Esophagus squamous epithelium (tissue), 5 donors: ENCODE data around the gene PCSK6. TPM values are rescaled to one million over a fixed set of nuclear protein-coding genes. Genes with fewer than 3 reads are reported as not detected.

ENCODE experiments used
- DNase-seq: peaks from one replicate; lab custom pipeline; 2025; lab: John Stamatoyannopoulos, UW
- H3K27ac ChIP-seq, 4 donors: fragments of 200-600 bp; sonication (generic); one replicate each; pipeline ENCODE4 v1.5.1; 2016 to 2019; ENCODE audit warnings: mild to moderate bottlenecking in 1 of 4
- H3K27me3 ChIP-seq, 4 donors: fragments of 200-600 bp; sonication (generic); 1 replicate in 3 of 4; 2 replicates in 1 of 4; pipeline versions ENCODE4 v1.5.1 to v1.6.0; 2017 to 2021; ENCODE audit warnings: antibody characterized with exemption in 1 of 4
- H3K36me3 ChIP-seq, 3 donors: fragments of 200-600 bp; sonication (generic); one replicate each; pipeline ENCODE4 v1.5.1; 2016 to 2019
- H3K4me1 ChIP-seq, 3 donors: fragments of 200-600 bp; sonication (generic); one replicate each; pipeline ENCODE4 v1.5.1; 2017 to 2019
- H3K4me3 ChIP-seq, 4 donors: fragments of 200-600 bp; sonication (generic); 1 replicate in 3 of 4; 2 replicates in 1 of 4; pipeline ENCODE4 v1.5.1; 2016 to 2019; ENCODE audit warnings: mild to moderate bottlenecking in 2 of 4, moderate library complexity in 1 of 4
- H3K9me3 ChIP-seq, 3 donors: fragments of 200-600 bp; sonication (generic); one replicate each; pipeline ENCODE4 v1.5.1; 2016 to 2019
- POLR2A ChIP-seq, 4 donors: fragments of 450-650 bp; IDR thresholded peaks; one replicate each; pipeline ENCODE4 v1.6.1; 2017; ENCODE audit warnings: antibody characterized with exemption in 4 of 4, mild to moderate bottlenecking in 4 of 4, moderate library complexity in 3 of 4
- whole genome bisulfite sequencing, 2 donors: methylation state at CpG; one replicate each; pipeline ENCODE4 v1.1.5; 2018; 5-methylcytosine and 5-hydroxymethylcytosine counted together
- intact Hi-C: fragments of 100-400 bp; cut with DNase I; formaldehyde crosslinking; loops from one replicate; pipeline ENCODE4 v1.15.0; 2022
- total RNA-seq, 4 donors: library from RNA; depleted of rRNA; stranded (reverse); fragments of >200 nt; gene quantifications; one replicate each; pipeline ENCODE4 v1.1.0, GENCODE V29; 2016
- TF ChIP-seq, protein P1 (sequence below), 6 experiments: fragments of 450-650 bp in 4 of 6; fragments of 200-600 bp in 2 of 6; sonication (generic) in 2 of 6; IDR thresholded peaks; one replicate each; pipeline ENCODE4 v1.5.1; 2016 to 2019; ENCODE audit warnings: antibody characterized with exemption in 6 of 6, mild to moderate bottlenecking in 4 of 6, moderate library complexity in 4 of 6
- donor health status: DM: yes; HTN: yes; CAD: no.

PCSK6 gene
- total RNA-seq, 4 donors from 2014 or later, result 5.1 to 13.8 (median 9.2) TPM

- intact Hi-C loops, result loop anchor here (10.0 kb wide), 1 partner anchor 192 kb away; no protein-coding TSS in a partner anchor
These were observed 7.5 kb upstream of the PCSK6 start for GRCh38 chr15:101497017-101497416.

DNA sequence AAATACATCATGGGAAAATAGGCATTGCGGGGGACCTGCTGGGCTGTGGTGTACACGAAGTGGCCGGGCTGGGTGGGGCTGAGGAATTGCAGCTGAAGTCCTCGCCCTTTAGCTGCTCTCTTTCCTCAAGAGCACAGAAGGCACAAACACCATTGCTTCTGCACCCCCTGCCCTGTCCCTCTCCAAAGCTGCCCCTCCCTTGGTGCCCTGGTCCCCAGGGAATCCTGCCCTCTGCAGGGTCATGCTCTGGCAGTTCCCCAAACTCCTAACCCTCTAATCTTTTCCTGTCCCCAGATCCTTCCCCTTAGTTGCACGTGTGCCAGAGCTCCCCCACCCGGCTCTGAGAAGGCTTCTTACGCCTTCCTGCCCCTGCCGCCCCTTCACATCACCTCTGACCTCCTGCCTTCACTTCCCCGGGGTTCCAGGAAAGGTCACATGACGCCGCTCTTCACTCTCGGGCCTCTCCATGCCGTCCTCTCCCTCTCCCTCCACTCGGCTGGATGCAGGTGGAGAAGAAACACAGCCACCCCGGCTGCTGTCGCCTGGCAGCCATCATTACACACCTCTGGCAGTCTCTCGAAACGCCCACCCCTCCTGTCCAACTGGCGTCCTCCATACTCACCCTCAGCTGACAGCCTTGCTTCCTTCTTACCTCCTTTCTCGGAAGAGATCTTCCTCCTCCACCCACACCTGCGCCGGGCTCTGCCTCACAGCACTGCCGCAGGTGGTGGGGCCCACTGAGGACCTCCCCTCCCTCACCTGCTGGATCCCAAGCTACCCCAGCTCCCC is 6.9 kb upstream of the PCSK6 start:
- Histone ChIP-seq H3K27me3 (peaks cover 0 to 59% (median 1%) of the 10 kb centered on the region in 4 donors), H3K27ac (no peak overlapping the region), H3K36me3 (no peaks in the 10 kb centered on the region), H3K4me3 (no peak overlapping the region), H3K4me1 (peaks cover 5 to 56% (median 9%) of the 10 kb centered on the region in 3 donors), H3K9me3 (no peaks in the 10 kb centered on the region)
- WGBS, 2 donors, result 23 to 31% methylated on average over 19 to 21 of the region's 23 CpGs
- DNase-seq, result no peak
- TF ChIP-seq, protein P1, sequence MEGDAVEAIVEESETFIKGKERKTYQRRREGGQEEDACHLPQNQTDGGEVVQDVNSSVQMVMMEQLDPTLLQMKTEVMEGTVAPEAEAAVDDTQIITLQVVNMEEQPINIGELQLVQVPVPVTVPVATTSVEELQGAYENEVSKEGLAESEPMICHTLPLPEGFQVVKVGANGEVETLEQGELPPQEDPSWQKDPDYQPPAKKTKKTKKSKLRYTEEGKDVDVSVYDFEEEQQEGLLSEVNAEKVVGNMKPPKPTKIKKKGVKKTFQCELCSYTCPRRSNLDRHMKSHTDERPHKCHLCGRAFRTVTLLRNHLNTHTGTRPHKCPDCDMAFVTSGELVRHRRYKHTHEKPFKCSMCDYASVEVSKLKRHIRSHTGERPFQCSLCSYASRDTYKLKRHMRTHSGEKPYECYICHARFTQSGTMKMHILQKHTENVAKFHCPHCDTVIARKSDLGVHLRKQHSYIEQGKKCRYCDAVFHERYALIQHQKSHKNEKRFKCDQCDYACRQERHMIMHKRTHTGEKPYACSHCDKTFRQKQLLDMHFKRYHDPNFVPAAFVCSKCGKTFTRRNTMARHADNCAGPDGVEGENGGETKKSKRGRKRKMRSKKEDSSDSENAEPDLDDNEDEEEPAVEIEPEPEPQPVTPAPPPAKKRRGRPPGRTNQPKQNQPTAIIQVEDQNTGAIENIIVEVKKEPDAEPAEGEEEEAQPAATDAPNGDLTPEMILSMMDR (IDR thresholded peaks at IDR 0.05), result no peak
- no peak for TF ChIP-seq POLR2A (IDR thresholded peaks at IDR 0.05)
- intact Hi-C loops, result loop anchor here (10.0 kb wide), 1 partner anchor 192 kb away; no protein-coding TSS in a partner anchor

More at GRCh38 chr15:101497017-101497416, 7.5 kb upstream of the PCSK6 start:
- DNase-seq, result no peak
- H3K36me3 ChIP-seq, result no peaks in the 10 kb centered on the region
- WGBS, 2 donors, result 72 to 81% methylated on average over 13 of the region's 13 CpGs
- no peak overlapping the region for H3K27ac ChIP-seq
- H3K4me3 ChIP-seq, result no peak overlapping the region
- H3K9me3 ChIP-seq, result no peaks in the 10 kb centered on the region
- H3K27me3 ChIP-seq, result peaks cover 0 to 61% (median 1%) of the 10 kb centered on the region in 4 donors
- TF ChIP-seq, protein P1 (IDR thresholded peaks at IDR 0.05), result no peak
- no peak for TF ChIP-seq POLR2A (IDR thresholded peaks at IDR 0.05)
- peaks cover 5 to 59% (median 12%) of the 10 kb centered on the region in 3 donors for H3K4me1 ChIP-seq

- intact Hi-C loops, result loop anchor here (10.0 kb wide), 1 partner anchor 191 kb away; no protein-coding TSS in a partner anchor
- Histone ChIP-seq H3K4me1 (peaks cover 5 to 56% (median 6%) of the 10 kb centered on the region in 3 donors), H3K9me3 (no peaks in the 10 kb centered on the region), H3K4me3 (no peak overlapping the region), H3K27me3 (peaks cover 0 to 59% (median 1%) of the 10 kb centered on the region in 4 donors), H3K36me3 (no peaks in the 10 kb centered on the region), H3K27ac (no peak overlapping the region)
- no peak for DNase-seq
- WGBS, 2 donors, result 68 to 81% methylated on average over 19 to 21 of the region's 22 CpGs
- no peak for TF ChIP-seq POLR2A (IDR thresholded peaks at IDR 0.05)
- TF ChIP-seq, protein P1 (IDR thresholded peaks at IDR 0.05), result no peak
These were observed 6.1 kb upstream of the PCSK6 start for GRCh38 chr15:101495334-101496197.

DNA sequence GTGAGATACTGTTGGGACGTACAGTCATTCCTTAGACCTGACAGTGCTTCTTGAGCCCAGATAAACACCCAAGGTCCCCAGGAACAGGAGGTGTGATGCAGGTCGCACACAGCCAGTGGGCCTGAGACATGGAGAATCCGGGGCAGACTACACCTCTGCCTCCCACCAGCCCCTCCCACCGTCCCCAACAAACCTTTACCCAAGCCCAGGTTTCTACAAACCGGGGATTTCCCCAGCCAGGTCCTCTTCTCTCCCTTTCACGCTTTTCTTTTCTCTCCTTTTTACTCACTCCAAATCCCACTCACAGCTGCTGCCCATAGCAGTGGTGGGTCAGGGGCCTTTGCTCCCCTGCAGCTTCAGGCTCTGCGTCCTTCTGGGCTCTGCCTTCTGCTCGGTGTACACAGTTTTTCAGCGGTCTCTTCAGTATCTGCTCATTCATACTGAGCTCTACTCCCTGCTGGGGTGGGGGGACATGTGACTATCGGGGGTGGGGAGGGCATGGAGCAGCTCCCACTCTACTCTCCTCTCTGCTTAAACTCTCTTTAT is 4.8 kb upstream of the PCSK6 start:
- DNase-seq, result no peak
- peaks cover 0 to 50% (median 0%) of the 10 kb centered on the region in 3 donors for H3K4me1 ChIP-seq
- peaks cover 0 to 68% (median 1%) of the 10 kb centered on the region in 4 donors for H3K27me3 ChIP-seq
- no peak overlapping the region for H3K4me3 ChIP-seq
- H3K36me3 ChIP-seq, result no peaks in the 10 kb centered on the region
- no peak for TF ChIP-seq POLR2A (IDR thresholded peaks at IDR 0.05)
- TF ChIP-seq, protein P1 (IDR thresholded peaks at IDR 0.05), result no peak
- H3K27ac ChIP-seq, result no peak overlapping the region
- WGBS, 2 donors, result 62 to 65% methylated on average over 10 of the region's 10 CpGs
- H3K9me3 ChIP-seq, result no peaks in the 10 kb centered on the region
- intact Hi-C loops, result loop anchor here (10.0 kb wide), 1 partner anchor 190 kb away; no protein-coding TSS in a partner anchor
